Jurkat, Clone E6-1 (cell line): ENCODE results near the gene FAM177A1.
A peak's percentile ranks its signal among the peaks of the same experiment; 100 is the strongest.

Experiments used
- DNase-seq: peaks from one replicate; pipeline ENCODE4 v3.0.0-alpha.2; 2011; ENCODE audit warnings: low read depth, low spot score
- H3K4me3 ChIP-seq: 2 replicates; pipeline ENCODE4 v1.5.1; 2011; ENCODE audit warnings: mild to moderate bottlenecking, low read length, control low read depth, moderate library complexity

FAM177A1 gene

GRCh38 chr14:35121026-35121886 lies 75.2 kb downstream of the FAM177A1 start:
- H3K4me3 ChIP-seq = peak overlapping the region; percentile 76
- DNase-seq = no peak

GRCh38 chr14:35121887-35122695 lies 76.0 kb downstream of the FAM177A1 start, which contains the start of the genes PPP2R3C and PRORP:
PPP2R3C (minus strand) TSS chr14:35121990; CDS start chr14:35121959, 31 bp downstream.
PRORP (plus strand) TSS chr14:35122552; CDS start chr14:35123246, 694 bp downstream.
- H3K4me3 ChIP-seq = peak within 1 kb of the TSS; percentile 76
- peak; percentile 96 for DNase-seq

- no peak for DNase-seq
- H3K4me3 ChIP-seq = peak overlapping the region; percentile 76
These were observed 76.8 kb downstream of the FAM177A1 start for GRCh38 chr14:35122696-35123387.

- peak overlapping the region; percentile 76 for H3K4me3 ChIP-seq
- no peak for DNase-seq
These were observed 77.3 kb downstream of the FAM177A1 start for GRCh38 chr14:35123388-35123703.

GRCh38 chr14:35124127-35124526 lies 78.1 kb downstream of the FAM177A1 start:
- no peak overlapping the region for H3K4me3 ChIP-seq
- DNase-seq = no peak
